ENCODE data around the gene ANO6. TPM values are rescaled to one million over a fixed set of nuclear protein-coding genes. Genes with fewer than 3 reads are reported as not detected.

The ANO6 gene
- total and polyA plus RNA-seq, 12 donors: 8.9 to 52.2 (median 40.9) TPM

DNA sequence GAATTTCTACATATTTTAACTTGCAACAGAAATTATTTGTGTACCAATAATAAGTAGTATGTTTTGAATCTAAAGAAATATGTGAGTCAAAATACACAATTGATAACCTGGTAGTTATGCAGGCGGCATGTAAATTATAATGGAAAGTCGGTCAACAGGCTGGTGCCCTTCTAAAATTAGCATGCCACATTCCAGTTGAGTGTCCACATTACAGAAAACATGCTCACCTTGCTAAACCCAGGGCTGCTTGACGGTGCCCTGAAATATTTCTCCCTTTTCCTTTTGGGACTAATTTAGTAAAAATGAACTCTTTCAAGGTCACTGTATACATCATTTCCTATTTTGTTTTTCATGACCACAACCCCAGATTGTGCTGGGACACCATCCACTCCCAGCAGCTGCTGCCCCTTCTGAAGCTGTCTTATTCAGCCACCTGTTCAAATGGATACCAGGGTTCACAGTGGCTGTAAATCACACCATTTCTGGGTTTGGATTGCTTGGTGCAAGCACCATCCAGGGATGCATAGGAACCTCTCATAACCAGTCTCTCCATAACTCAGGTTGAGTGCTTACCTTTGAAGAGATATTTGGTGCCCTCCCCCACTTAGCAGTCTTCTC lies 110.6 kb downstream of the ANO6 start:
- Histone ChIP-seq H3K4me1 (peaks cover 0 to 62% (median 31%) of the 10 kb centered on the region in 9 donors), H3K9me3 (no peaks in the 10 kb centered on the region), H3K27me3 (no peaks in the 10 kb centered on the region), H3K4me3 (no peak overlapping the region), H3K36me3 (peaks cover 0 to 5% (median 0%) of the 10 kb centered on the region in 9 donors), H3K27ac (peak overlapping the region in 5 of 10 donors; percentile 4 to 64 (median 26))
- ATAC-seq (peak in 5 of 8 donors; percentile 13 to 65 (median 59)), DNase-seq (no peak)
- WGBS, 2 donors: 49 to 63% methylated on average over 3 of the region's 3 CpGs
- TF ChIP-seq, protein P1, sequence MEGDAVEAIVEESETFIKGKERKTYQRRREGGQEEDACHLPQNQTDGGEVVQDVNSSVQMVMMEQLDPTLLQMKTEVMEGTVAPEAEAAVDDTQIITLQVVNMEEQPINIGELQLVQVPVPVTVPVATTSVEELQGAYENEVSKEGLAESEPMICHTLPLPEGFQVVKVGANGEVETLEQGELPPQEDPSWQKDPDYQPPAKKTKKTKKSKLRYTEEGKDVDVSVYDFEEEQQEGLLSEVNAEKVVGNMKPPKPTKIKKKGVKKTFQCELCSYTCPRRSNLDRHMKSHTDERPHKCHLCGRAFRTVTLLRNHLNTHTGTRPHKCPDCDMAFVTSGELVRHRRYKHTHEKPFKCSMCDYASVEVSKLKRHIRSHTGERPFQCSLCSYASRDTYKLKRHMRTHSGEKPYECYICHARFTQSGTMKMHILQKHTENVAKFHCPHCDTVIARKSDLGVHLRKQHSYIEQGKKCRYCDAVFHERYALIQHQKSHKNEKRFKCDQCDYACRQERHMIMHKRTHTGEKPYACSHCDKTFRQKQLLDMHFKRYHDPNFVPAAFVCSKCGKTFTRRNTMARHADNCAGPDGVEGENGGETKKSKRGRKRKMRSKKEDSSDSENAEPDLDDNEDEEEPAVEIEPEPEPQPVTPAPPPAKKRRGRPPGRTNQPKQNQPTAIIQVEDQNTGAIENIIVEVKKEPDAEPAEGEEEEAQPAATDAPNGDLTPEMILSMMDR (IDR thresholded peaks at IDR 0.05): no peak
- intact Hi-C loops (cut with DNase I): no loop called here

DNA sequence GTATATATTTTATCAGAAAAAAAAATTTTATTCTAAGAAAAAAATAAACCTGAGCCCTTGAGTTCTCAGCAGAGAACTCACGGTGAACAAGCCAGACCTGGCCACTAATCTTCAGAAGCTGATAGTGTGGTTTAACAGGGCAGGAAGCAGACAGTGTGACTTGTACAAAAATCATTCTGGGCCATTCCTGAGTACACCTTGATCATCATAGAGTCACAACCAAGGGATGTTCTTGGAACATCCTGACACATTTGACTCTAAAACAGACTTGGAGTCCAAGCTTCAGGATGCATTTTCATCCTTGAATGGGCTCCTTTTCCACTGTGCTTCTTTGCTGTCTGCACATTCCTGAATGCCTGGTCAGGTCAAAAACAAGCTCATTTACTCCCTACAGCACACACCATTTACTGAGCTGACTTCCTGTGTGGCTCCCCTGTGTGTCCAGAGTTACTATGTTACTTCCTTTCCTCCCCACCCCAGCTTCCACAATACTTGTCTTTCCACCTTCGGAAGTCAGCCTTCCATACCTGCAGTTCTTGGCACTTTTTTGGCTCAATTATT lies 112.0 kb downstream of the ANO6 start:
- H3K36me3 ChIP-seq: peaks cover 0 to 19% (median 0%) of the 10 kb centered on the region in 9 donors
- ATAC-seq (peak in 1 of 8 donors; percentile 14), DNase-seq (no peak)
- no peaks in the 10 kb centered on the region for H3K9me3 ChIP-seq
- no peak overlapping the region for H3K4me3 ChIP-seq
- peak overlapping the region in 1 of 10 donors; percentile 64 for H3K27ac ChIP-seq
- TF ChIP-seq, protein P1 (IDR thresholded peaks at IDR 0.05): no peak
- intact Hi-C loops (cut with DNase I): no loop called here
- WGBS, 2 donors: 66 to 70% methylated on average over 2 of the region's 2 CpGs
- H3K27me3 ChIP-seq: no peaks in the 10 kb centered on the region
- peaks cover 0 to 56% (median 31%) of the 10 kb centered on the region in 9 donors for H3K4me1 ChIP-seq

DNA sequence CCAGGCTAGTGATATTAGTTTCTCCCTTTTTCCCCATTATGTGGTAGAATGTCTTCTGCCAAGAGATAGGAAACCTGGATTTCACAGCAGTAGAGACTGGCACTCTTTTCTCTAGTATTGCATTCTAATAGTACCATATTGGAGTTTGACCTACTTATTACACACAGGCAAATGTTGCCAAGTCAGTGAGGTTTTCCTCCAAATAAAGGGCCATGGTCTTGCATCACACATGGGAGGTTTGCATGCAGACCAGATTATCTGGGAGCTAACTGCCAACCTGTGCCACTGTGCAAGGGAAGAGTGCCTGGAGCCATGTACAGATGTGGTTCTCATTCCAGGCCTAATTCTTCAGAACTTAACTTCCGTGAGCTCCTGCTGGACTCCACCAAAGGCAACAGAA lies 113.3 kb downstream of the ANO6 start:
- H3K27me3 ChIP-seq: no peaks in the 10 kb centered on the region
- peak in 5 of 8 donors; percentile 26 to 65 (median 39) for ATAC-seq
- TF ChIP-seq, protein P1 (IDR thresholded peaks at IDR 0.05): no peak
- no peaks in the 10 kb centered on the region for H3K9me3 ChIP-seq
- peaks cover 0 to 56% (median 29%) of the 10 kb centered on the region in 9 donors for H3K4me1 ChIP-seq
- WGBS, 2 donors: 94 to 98% methylated on average over 1 of the region's 1 CpG
- H3K27ac ChIP-seq: no peak overlapping the region
- intact Hi-C loops (cut with DNase I): no loop called here
- H3K4me3 ChIP-seq: no peak overlapping the region
- peaks cover 0 to 30% (median 0%) of the 10 kb centered on the region in 9 donors for H3K36me3 ChIP-seq
- DNase-seq: no peak

DNA sequence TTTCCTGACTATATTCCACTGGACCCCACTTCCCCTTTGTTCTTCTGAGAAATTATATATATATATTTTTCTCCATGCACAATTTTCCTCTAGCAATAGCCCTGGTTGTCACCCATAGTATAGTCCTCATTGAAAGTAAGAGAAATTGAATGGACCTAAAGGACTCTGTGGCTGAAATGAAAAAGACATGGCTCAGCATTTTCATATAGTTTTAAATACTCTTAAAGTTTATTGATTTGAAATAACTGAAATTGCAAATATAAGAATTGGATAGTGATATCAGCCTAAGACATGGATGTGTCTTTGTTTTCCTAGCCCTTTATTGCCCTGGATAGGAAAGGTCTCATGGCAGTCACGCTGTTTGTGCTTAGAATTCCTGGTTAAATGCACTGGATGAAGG lies 113.8 kb downstream of the ANO6 start:
- Histone ChIP-seq H3K9me3 (no peaks in the 10 kb centered on the region), H3K27me3 (no peaks in the 10 kb centered on the region), H3K4me3 (no peak overlapping the region), H3K36me3 (peaks cover 0 to 32% (median 0%) of the 10 kb centered on the region in 9 donors), H3K27ac (no peak overlapping the region), H3K4me1 (peaks cover 0 to 56% (median 29%) of the 10 kb centered on the region in 9 donors)
- 91 to 97% methylated on average over 1 of the region's 1 CpG for WGBS, 2 donors
- intact Hi-C loops (cut with DNase I): no loop called here
- ATAC-seq (no peak), DNase-seq (no peak)
- TF ChIP-seq, protein P1 (IDR thresholded peaks at IDR 0.05): no peak

Data from heart right ventricle (tissue), 16 donors.